PC-9 (cell line): ENCODE results near the gene PACRG. TPM values are rescaled to one million over a fixed set of nuclear protein-coding genes. Genes with fewer than 3 reads are reported as not detected.

Experiments
- BruUV-seq: library from RNA; stranded (reverse); fragments of 400-500 nt; replicated peaks from 2 replicates; lab custom pipeline; 2021; lab: Mats Ljungman, UMichigan
- CTCF ChIA-PET: fragments of 300-600 bp; sonication (Branson Sonifier 250); formaldehyde crosslinking; loops from one replicate; lab custom pipeline; 2022; ENCODE audit warnings: antibody characterized with exemption; lab: Charles Lee
- POLR2A ChIA-PET: fragments of 300-600 bp; sonication (Branson Sonifier 250); formaldehyde crosslinking; loops from one replicate; lab custom pipeline; 2022; ENCODE audit warnings: antibody characterized with exemption; ENCODE audit not compliant: unreplicated experiment; lab: Charles Lee
- DNase-seq, 2 experiments: peaks; one replicate each; pipeline versions ENCODE4 v3.0.0 to v3.0.0-alpha.2; 2015 to 2022; ENCODE audit warnings: mixed read lengths in 1 of 2
- H2AFZ ChIP-seq: fragments of 200-600 bp; sonication (generic); 2 replicates; pipeline ENCODE4 v1.8.1; 2017; ENCODE audit warnings: antibody characterized with exemption
- H3F3A ChIP-seq: fragments of 200-600 bp; sonication (generic); 2 replicates; pipeline ENCODE4 v1.8.1; 2017; ENCODE audit warnings: antibody characterized with exemption, mild to moderate bottlenecking, low read depth; ENCODE audit not compliant: insufficient read depth
- H3K27ac ChIP-seq: fragments of 200-600 bp; sonication (generic); 2 replicates; pipeline ENCODE4 v1.6.1; 2016; ENCODE audit warnings: mixed run types
- H3K27me3 ChIP-seq: fragments of 200-600 bp; sonication (generic); 2 replicates; pipeline ENCODE4 v1.6.1; 2016; ENCODE audit warnings: low read depth, mixed run types; ENCODE audit not compliant: insufficient read depth
- H3K36me3 ChIP-seq: fragments of 200-600 bp; sonication (generic); 2 replicates; pipeline ENCODE4 v1.6.1; 2016; ENCODE audit warnings: low read depth, mixed run types
- H3K4me1 ChIP-seq: fragments of 200-600 bp; sonication (generic); replicated peaks from 2 replicates; pipeline ENCODE4 v1.6.1; 2016; ENCODE audit warnings: mixed run types; ENCODE audit not compliant: insufficient read depth
- H3K4me2 ChIP-seq: fragments of 200-600 bp; sonication (generic); 2 replicates; pipeline ENCODE4 v1.6.1; 2017; ENCODE audit warnings: mixed run types
- H3K4me3 ChIP-seq: fragments of 200-600 bp; sonication (generic); 2 replicates; pipeline ENCODE4 v1.6.1; 2016; ENCODE audit warnings: mixed run types
- H3K79me2 ChIP-seq: fragments of 200-600 bp; sonication (generic); 2 replicates; pipeline ENCODE4 v1.6.1; 2017; ENCODE audit warnings: low read depth, mixed run types
- H3K9me2 ChIP-seq: fragments of 200-600 bp; sonication (generic); 2 replicates; pipeline ENCODE4 v1.8.1; 2017; ENCODE audit warnings: mild to moderate bottlenecking; ENCODE audit not compliant: insufficient read depth
- H3K9me3 ChIP-seq: fragments of 200-600 bp; sonication (generic); 2 replicates; pipeline ENCODE4 v1.8.1; 2016; ENCODE audit warnings: low read depth; ENCODE audit not compliant: insufficient read depth
- H4K20me1 ChIP-seq: fragments of 200-600 bp; sonication (generic); 2 replicates; pipeline ENCODE4 v1.8.1; 2017; ENCODE audit not compliant: insufficient read depth
- EZH2 ChIP-seq: fragments of 200-600 bp; sonication (generic); IDR thresholded peaks from 2 replicates; pipeline ENCODE4 v1.8.0; 2017; ENCODE audit warnings: antibody characterized with exemption, low read depth
- intact Hi-C: fragments of 100-400 bp; cut with micrococcal nuclease; formaldehyde crosslinking; loops from one replicate; pipeline ENCODE4 v1.10.0; 2022; ENCODE audit not compliant: unreplicated experiment
- total RNA-seq: library from RNA; stranded (reverse); gene quantifications from 2 replicates; pipeline ENCODE4 v1.2.3, GENCODE V29; 2021
- TF ChIP-seq, protein P1 (sequence below): fragments of 200-600 bp; sonication (generic); conservative IDR thresholded peaks from 2 replicates; pipeline ENCODE4 v1.6.1; 2017; ENCODE audit warnings: mixed run types, antibody characterized with exemption, mild to moderate bottlenecking, moderate library complexity

The PACRG gene
- total RNA-seq, 1 experiment from 2014 or later, result not detected

- Histone ChIP-seq H3K27ac (no peak overlapping the region), H3K4me3 (no peak overlapping the region), H4K20me1 (no peaks in the 10 kb centered on the region), H2AFZ (no peak overlapping the region), H3K27me3 (peaks cover 29% of the 10 kb centered on the region), H3K36me3 (no peaks in the 10 kb centered on the region), H3K4me1 (no peaks in the 10 kb centered on the region), H3K9me3 (no peaks in the 10 kb centered on the region), H3K4me2 (no peak overlapping the region), H3K9me2 (no peaks in the 10 kb centered on the region), H3K79me2 (no peaks in the 10 kb centered on the region), H3F3A (no peaks in the 10 kb centered on the region)
- CTCF ChIA-PET, result no interaction called here
- BruUV-seq, result no TSS peak
- intact Hi-C loops, result no loop called here
- DNase-seq, result no peak
- POLR2A ChIA-PET, result no interaction called here
- TF ChIP-seq, protein P1, sequence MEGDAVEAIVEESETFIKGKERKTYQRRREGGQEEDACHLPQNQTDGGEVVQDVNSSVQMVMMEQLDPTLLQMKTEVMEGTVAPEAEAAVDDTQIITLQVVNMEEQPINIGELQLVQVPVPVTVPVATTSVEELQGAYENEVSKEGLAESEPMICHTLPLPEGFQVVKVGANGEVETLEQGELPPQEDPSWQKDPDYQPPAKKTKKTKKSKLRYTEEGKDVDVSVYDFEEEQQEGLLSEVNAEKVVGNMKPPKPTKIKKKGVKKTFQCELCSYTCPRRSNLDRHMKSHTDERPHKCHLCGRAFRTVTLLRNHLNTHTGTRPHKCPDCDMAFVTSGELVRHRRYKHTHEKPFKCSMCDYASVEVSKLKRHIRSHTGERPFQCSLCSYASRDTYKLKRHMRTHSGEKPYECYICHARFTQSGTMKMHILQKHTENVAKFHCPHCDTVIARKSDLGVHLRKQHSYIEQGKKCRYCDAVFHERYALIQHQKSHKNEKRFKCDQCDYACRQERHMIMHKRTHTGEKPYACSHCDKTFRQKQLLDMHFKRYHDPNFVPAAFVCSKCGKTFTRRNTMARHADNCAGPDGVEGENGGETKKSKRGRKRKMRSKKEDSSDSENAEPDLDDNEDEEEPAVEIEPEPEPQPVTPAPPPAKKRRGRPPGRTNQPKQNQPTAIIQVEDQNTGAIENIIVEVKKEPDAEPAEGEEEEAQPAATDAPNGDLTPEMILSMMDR, result no peak
- TF ChIP-seq EZH2, result no peak
These were observed 140.6 kb downstream of the PACRG start for GRCh38 chr6:162868397-162868796.

DNA sequence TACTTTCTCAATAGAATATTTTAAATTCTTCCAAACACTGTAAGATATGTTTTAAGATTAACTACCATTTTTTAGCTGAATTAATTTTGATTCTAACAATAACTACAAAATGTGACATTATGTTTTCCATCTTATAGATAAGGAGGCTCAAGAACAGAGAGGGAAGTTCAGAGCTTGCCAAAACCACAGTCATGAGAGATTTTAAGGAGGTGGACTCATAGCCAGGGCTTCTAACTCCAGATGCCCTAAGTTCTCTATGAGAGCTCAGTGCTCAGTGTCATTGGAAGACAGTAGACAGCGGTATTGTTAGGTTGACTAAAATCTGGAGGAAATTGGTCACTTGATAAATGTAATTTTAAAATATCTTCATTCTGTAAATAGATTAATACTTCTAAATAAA lies 144.2 kb downstream of the PACRG start:
- Histone ChIP-seq H3K27me3 (peaks cover 22% of the 10 kb centered on the region), H3K4me2 (no peak overlapping the region), H4K20me1 (no peaks in the 10 kb centered on the region), H3K79me2 (no peaks in the 10 kb centered on the region), H3F3A (no peaks in the 10 kb centered on the region), H3K36me3 (no peaks in the 10 kb centered on the region), H3K27ac (no peak overlapping the region), H3K4me3 (no peak overlapping the region), H3K9me3 (no peaks in the 10 kb centered on the region), H3K4me1 (no peaks in the 10 kb centered on the region), H3K9me2 (no peaks in the 10 kb centered on the region), H2AFZ (no peak overlapping the region)
- DNase-seq, result no peak
- intact Hi-C loops, result no loop called here
- TF ChIP-seq, protein P1, result no peak
- no peak for TF ChIP-seq EZH2
- no TSS peak for BruUV-seq
- ChIA-PET CTCF (no interaction called here), POLR2A (no interaction called here)

DNA sequence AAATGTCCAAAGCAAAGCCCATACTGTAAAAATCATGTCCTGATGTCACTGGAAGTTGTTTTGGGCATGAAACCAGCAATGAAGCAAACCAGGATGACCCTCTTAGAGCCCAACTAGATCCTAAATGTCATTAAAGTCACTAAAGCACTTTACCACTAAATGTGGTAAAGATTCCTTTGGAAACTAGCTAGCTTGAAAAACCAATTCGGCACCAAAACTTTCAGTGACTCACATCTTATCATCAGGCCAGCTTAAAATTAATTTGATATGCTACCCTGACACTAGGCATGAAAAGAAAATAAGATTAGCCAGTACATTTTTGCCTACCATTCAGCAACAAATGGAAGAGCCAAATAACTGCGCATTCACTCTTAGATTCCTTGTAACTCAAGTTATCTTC lies 145.8 kb downstream of the PACRG start:
- CTCF ChIA-PET, result no interaction called here
- intact Hi-C loops, result no loop called here
- Histone ChIP-seq H3K27me3 (peaks cover 6% of the 10 kb centered on the region), H3K4me2 (no peak overlapping the region), H3K4me1 (no peaks in the 10 kb centered on the region), H3K27ac (no peak overlapping the region), H3F3A (no peaks in the 10 kb centered on the region), H3K9me3 (no peaks in the 10 kb centered on the region), H3K79me2 (no peaks in the 10 kb centered on the region), H3K4me3 (no peak overlapping the region), H4K20me1 (no peaks in the 10 kb centered on the region), H3K36me3 (no peaks in the 10 kb centered on the region), H2AFZ (no peak overlapping the region), H3K9me2 (no peaks in the 10 kb centered on the region)
- POLR2A ChIA-PET, result no interaction called here
- no peak for DNase-seq
- no peak for TF ChIP-seq EZH2
- TF ChIP-seq, protein P1, result no peak
- BruUV-seq, result no TSS peak
